Psoas muscle (tissue), 8 donors: Measurements from ENCODE around the gene PADI2. TPM values are rescaled to one million over a fixed set of nuclear protein-coding genes. Genes with fewer than 3 reads are reported as not detected.
A peak's percentile ranks its signal among the peaks of the same experiment; 100 is the strongest.

Experiments used
- ATAC-seq, 4 donors: fragments of 200-7000 bp; cut with Tn5 transposase; one replicate each; pipeline ENCODE4 v1.9.1; 2020; ENCODE audit warnings: moderate library complexity in 3 of 4, mild to moderate bottlenecking in 2 of 4
- DNase-seq, 2 donors: peaks; one replicate each; pipeline ENCODE4 v3.0.0-alpha.2; 2020
- H3K27ac ChIP-seq: fragments of 200-600 bp; one replicate; pipeline ENCODE4 v1.8.0; 2022
- H3K27me3 ChIP-seq, 3 donors: fragments of 200-600 bp in 1 of 3; one replicate each; pipeline versions ENCODE4 v1.6.1 to v1.8.0; 2013 to 2022; ENCODE audit warnings: low read length in 2 of 3, mild to moderate bottlenecking in 2 of 3, moderate library complexity in 1 of 3; ENCODE audit not compliant: insufficient read depth in 3 of 3
- H3K36me3 ChIP-seq, 2 donors: fragments of 200-600 bp in 1 of 2; one replicate each; pipeline versions ENCODE4 v1.6.1 to v1.8.0; 2013 to 2022; ENCODE audit warnings: low read depth in 1 of 2, mild to moderate bottlenecking in 1 of 2, moderate library complexity in 1 of 2; ENCODE audit not compliant: insufficient read depth in 1 of 2
- H3K4me1 ChIP-seq: fragments of 200-600 bp; one replicate; pipeline ENCODE4 v1.8.0; 2022
- H3K4me3 ChIP-seq: fragments of 200-600 bp; one replicate; pipeline ENCODE4 v1.8.0; 2022; ENCODE audit warnings: mild to moderate bottlenecking
- H3K9me3 ChIP-seq: fragments of 200-600 bp; one replicate; pipeline ENCODE4 v1.8.0; 2022
- WGBS, 3 donors: extraction: QIAGEN DNeasy Blood & Tissue Kit; methylation state at CpG; one replicate each; pipeline versions ENCODE4 v1.1.6 to v1.1.7; 2013; 5-methylcytosine and 5-hydroxymethylcytosine counted together
- intact Hi-C, 2 donors: fragments of 100-400 bp; cut with DNase I; formaldehyde crosslinking; loops; one replicate each; pipeline versions ENCODE4 v1.11.0 to v1.14.2; 2022
- polyA plus RNA-seq, 3 donors: library from polyadenylated mRNA; stranded (reverse); fragments of 200-250 nt; gene quantifications; one replicate each; pipeline ENCODE4 v1.2.3, GENCODE V29; 2013
- total RNA-seq, 4 donors: library from RNA; stranded (reverse); fragmentation: NEBNext Ultra II Directional in 2 of 4; extraction: Animal tissue kit (Norgen Biotek cat#: 25700) in 2 of 4; gene quantifications; one replicate each; pipeline versions ENCODE4 v1.2.1 to v1.2.4, GENCODE V29; 2021 to 2023
- TF ChIP-seq, protein P1 (sequence below): fragments of 200-600 bp; IDR thresholded peaks from one replicate; pipeline ENCODE4 v1.8.0; 2022; ENCODE audit warnings: antibody characterized with exemption
- donor health status: healthy with polysubstance abuse.
- donor health status: DM: no; HTN: no; CAD: no; lungs with moderate emphysema.
- donor health status: Bipolar disorder and iron deficiency.
- donor health status: healthy.
- donor health status: DM: yes; HTN: yes; CAD: no.
- donor health status: DM: no; HTN: no; CAD: no.
- donor health status: DM: no; HTN: no; CAD: no.
- donor health status: DM: yes; HTN: yes; CAD: no.

The PADI2 gene
- total and polyA plus RNA-seq, 7 donors: 58.1 to 956 (median 198) TPM

DNA sequence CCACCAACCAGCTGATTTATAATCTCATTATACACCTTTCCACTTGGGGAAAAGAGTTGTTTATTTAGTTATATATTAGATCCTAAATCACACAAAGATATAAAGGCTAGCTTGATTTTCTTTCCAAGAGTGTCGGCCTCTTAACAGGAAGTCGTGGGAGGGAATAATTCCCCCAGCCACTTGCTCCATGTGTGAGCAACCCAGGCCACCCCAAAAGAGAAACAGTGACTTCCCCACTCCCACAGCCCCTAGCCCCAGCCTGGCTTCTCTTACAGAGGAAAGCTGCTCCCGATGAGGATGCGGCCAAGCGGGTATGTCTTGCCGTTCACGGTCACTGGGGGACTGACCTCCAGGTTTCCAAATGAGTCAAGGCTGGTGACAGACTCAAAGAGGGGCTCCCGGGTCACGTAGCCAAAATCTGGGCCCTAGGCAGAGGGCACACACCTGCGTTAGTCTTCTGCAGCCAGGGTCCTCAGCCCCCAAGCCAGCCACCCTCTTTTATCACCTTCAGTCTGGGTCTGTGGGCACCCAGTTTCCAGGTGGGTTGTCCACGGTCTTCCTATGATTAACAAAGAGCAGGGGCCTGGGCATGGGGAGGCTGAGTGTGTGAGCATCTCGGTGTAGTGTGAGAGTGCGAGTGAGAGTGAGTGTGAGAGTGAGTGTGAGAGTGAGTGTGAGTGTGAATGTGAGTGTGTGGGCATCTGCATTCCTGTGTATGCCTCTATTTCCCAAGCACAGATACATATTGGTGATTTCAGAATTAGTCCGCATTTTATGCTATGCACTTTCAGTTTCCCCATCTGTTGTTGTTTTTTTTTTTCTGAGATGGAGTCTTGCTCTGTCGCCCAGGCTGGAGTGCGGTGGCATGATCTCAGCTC, 40.0 kb downstream of the PADI2 start:
- TF ChIP-seq, protein P1, sequence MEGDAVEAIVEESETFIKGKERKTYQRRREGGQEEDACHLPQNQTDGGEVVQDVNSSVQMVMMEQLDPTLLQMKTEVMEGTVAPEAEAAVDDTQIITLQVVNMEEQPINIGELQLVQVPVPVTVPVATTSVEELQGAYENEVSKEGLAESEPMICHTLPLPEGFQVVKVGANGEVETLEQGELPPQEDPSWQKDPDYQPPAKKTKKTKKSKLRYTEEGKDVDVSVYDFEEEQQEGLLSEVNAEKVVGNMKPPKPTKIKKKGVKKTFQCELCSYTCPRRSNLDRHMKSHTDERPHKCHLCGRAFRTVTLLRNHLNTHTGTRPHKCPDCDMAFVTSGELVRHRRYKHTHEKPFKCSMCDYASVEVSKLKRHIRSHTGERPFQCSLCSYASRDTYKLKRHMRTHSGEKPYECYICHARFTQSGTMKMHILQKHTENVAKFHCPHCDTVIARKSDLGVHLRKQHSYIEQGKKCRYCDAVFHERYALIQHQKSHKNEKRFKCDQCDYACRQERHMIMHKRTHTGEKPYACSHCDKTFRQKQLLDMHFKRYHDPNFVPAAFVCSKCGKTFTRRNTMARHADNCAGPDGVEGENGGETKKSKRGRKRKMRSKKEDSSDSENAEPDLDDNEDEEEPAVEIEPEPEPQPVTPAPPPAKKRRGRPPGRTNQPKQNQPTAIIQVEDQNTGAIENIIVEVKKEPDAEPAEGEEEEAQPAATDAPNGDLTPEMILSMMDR: no peak
- Histone ChIP-seq H3K27me3 (no peaks in the 10 kb centered on the region), H3K4me1 (peaks cover 18% of the 10 kb centered on the region), H3K36me3 (peaks cover 0 to 99% of the 10 kb centered on the region in 2 donors), H3K9me3 (no peaks in the 10 kb centered on the region), H3K27ac (no peak overlapping the region), H3K4me3 (no peak overlapping the region)
- no peak for ATAC-seq
- no peak for DNase-seq
- intact Hi-C loops: no loop called here
- 86 to 88% (median 87%) methylated on average over 16 of the region's 16 CpGs for WGBS, 3 donors

DNA sequence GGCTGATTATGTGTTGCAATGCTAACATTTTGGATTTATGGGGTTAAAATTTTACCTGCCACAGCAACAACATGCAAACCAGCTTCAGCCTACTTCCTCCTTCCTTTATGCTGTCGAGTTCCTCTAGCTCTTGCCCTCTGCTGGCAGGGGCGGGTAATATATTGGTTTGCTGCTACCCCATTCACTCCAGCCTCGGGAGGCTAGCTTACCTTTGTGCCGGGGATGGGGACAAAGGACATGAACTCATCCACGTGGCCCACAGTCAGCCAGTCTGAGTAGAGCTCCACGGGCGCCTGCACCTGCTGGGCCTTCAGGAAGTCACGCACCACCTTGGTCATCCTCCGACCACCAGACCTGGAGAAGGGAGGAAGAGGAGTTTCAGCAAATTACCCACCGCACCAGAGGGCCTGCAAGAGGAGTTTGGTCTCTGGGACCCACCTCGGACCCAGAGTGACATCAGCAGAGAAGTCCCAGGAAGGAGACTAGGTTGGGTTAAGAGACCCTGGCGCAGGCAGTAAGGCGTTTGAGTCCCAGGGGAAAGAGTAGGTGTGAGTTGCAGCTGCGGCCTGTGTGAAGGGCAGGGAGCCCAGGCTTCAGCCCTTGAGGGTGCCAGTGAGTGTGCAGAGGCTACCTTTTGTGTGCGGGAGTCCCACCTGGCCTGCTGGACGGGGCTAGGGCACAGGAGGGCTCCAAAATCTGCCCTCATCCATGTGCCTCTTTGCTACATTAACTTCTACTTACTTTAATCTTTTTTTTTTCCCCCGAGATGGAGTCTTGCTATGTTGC, 43.6 kb downstream of the PADI2 start:
- peak overlapping the region; percentile 23 for H3K27ac ChIP-seq
- H3K36me3 ChIP-seq: peaks cover 0 to 99% of the 10 kb centered on the region in 2 donors
- DNase-seq: no peak
- TF ChIP-seq, protein P1: peak; percentile 17
- WGBS, 3 donors: 66 to 78% (median 78%) methylated on average over 17 of the region's 17 CpGs
- no peaks in the 10 kb centered on the region for H3K4me1 ChIP-seq
- peak; percentile 31 to 62 (median 52) for ATAC-seq
- no peaks in the 10 kb centered on the region for H3K27me3 ChIP-seq
- intact Hi-C loops: no loop called here
- H3K9me3 ChIP-seq: no peaks in the 10 kb centered on the region
- no peak overlapping the region for H3K4me3 ChIP-seq

DNA sequence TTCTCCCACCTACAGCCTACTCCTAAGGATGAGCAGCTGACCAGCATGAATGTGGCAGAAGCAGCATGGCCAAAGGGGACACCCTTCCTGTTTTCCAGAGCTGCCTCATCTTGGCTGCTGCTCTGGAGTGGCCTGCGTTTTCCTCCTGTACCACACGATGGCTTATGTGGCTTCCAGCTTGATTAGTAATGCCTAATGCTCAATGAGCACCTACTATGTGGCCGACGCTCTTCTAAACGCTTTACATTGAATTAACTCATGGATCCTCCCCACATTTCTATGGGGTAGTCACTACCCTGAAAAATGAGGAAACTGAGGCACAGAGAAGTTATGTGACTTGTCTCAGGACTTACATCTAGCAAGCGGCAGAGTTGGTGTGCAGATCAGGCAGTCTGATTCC, 47.5 kb downstream of the PADI2 start:
- TF ChIP-seq, protein P1: no peak
- Histone ChIP-seq H3K36me3 (peaks cover 0 to 92% of the 10 kb centered on the region in 2 donors), H3K27ac (no peak overlapping the region), H3K27me3 (no peaks in the 10 kb centered on the region), H3K4me1 (peaks cover 15% of the 10 kb centered on the region), H3K4me3 (no peak overlapping the region), H3K9me3 (no peaks in the 10 kb centered on the region)
- ATAC-seq (no peak), DNase-seq (no peak)
- intact Hi-C loops: no loop called here
- WGBS, 3 donors: 79 to 84% (median 82%) methylated on average over 6 of the region's 6 CpGs

DNA sequence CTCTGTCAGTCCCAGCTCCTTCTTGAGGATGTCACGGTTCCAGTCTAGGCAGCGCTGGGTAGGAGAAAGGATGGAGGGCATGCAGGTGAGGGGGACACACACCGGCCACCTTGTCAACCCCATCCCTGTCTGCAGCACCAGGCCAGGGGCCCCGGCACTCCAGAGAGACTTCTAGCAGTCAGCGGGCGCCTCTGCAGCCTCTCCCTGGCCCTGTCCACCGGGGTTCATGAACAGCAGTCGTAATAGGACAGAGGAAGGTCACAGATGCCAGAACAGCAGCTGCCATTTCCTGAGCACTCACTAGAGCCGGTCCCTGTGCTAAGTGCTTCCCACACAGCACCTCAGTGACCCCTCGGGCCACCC, 49.1 kb downstream of the PADI2 start:
- TF ChIP-seq, protein P1: no peak
- peaks cover 3% of the 10 kb centered on the region for H3K9me3 ChIP-seq
- H3K27ac ChIP-seq: no peak overlapping the region
- peaks cover 15% of the 10 kb centered on the region for H3K4me1 ChIP-seq
- ATAC-seq: peak in 1 of 4 donors; percentile 13
- intact Hi-C loops: no loop called here
- DNase-seq: no peak
- 50 to 56% (median 53%) methylated on average over 10 of the region's 10 CpGs for WGBS, 3 donors
- H3K4me3 ChIP-seq: no peak overlapping the region
- H3K36me3 ChIP-seq: peaks cover 0 to 76% of the 10 kb centered on the region in 2 donors
- no peaks in the 10 kb centered on the region for H3K27me3 ChIP-seq
